Measurements from ENCODE around the gene CRBN.

The CRBN gene

DNA sequence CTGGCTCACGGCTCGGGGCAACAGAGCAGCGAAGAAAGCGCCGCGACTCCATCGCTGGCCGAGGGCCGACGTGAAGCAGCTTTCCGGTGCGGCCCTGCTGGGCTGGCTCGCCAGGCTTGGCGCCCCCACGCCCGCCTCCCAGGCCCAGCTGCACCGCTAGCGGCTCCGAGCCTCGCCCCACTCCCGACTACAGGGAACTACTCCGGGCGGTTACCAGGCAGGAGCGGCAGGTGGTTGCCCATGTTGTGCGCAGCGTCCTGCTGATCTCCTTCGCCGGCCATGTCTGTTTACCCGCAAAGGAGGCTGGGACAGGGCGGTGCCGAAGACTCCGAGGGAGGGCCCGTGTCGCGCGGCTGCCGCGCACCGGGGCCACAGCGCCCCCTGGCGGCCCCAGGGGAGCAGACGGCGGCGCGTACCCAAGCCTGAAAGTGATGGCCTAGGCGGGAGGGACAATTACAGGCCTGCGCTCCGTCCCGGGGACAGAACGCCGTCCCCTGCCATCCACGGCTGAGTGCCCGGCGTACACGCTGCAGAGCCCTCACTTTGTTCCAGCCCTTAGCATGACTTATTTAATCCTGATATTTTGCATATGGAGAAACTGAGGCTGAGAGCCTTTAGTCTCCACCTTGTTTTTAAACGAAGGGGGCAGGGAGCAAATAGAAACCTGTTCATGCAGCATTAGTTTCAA is at the start of gene CRBN:
CRBN (minus strand) TSS at position 285 of the 688 bp plus-strand sequence; CDS start at position 281, 4 bp downstream.
- no peak for DNase-seq (ENCODE audit: low read depth)

DNA sequence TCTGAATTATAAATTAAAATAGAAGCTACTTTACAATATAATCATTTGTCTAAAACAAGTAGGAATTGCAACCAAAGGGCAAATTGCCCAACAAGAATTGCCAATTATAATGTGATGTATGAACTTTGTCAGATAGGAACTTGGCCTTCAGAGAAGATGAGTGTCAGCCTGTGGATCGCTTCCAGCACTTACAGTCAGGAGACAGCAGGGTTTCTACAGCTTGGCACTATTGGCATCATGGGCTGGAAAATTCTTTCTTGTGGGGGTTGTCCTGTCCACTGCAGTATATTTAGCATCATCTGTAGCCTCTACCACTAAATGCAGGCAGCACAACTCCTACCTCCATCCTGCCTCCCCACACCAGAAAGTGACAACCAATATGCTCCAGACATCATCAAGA is 48.1 kb upstream of the CRBN start:
- DNase-seq (ENCODE audit: low read depth), result no peak

DNA sequence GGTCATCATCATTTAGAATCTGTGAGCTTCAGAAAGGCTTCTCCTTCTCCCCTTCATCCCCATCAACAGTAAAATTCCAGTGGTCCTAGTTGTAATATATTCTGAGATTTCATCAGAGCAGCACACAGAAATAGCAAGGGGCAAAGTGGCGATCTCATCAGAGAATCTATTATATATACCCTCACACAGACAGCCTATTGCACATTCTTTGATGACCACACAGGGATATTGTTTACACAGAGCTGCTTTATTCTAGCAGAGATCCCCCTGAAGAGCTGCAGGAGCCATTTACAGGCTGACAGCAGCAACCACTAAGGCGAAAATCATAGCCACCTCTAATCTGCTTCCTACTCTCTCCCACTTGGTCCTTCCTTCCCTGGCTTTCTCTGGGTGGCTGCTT is 42.0 kb upstream of the CRBN start:
- no peak for DNase-seq (ENCODE audit: low read depth)

DNA sequence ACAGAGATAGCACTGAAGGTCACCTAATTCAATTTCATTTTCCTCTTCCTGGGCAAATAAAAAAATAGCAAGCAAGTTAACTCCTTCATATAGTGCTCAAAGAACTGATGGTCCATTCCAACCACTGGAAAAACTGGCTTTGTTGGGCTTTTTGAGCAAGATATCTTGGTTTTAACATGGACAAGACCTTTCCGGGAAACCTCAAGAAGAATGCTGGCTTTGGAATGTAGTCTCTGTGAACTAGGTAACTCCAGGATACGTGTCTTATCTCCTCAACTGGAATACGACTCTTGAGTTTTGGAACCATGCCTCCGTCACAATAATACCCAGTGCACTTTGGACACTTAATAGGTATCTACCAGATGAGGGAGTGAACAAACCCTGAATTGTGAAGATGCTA is 36.9 kb upstream of the CRBN start:
- DNase-seq (ENCODE audit: low read depth), result no peak

DNA sequence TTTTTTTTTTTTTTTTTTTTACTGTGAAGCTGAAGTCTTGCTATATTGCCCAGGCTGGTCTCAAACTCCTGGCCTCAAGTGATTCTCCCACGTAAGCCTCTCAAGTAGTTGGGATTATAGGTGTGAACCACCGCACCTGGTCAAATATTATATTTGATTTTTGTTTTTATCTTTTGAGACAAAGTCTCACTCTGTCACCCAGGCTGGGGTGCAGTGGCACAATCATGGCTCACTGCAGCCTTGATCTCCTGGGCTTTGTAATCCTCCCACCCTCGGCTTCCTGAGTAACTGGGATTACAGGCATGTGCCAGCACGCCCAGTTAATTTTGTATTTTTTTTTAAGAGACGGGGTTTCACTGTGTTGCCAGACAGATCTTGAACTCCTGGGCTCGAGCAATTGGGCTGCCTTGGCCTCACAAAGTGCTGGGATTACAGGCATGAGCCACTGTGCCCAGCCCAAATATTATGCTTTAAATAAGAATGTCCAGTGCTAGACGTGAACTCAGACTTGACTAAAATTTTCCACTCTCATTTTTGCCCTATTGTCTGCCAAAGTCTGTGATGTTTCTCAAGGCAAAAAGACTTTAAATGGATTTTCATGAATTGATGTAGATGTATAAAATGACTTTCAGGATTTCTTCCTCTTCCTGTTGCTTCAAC is 33.4 kb upstream of the CRBN start:
- DNase-seq (ENCODE audit: low read depth), result no peak

DNA sequence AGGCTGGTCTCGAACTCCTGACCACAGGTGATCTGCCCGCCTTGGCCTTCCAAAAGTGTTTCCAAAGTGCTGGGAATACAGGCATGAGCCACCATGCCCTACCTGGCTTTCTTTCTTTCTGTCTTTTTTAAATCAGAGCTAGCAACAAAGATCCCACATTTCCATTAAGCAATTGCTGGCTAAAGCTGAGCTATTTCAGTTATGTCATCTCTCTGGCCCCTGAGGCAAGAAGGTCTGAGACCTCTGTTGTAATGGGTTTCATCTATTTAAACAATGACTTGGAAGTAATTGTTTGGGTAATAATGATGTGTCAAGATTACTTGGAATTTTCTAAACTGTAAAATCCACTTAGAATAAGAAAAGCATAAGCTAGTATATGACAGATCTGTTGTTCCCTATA is 30.2 kb upstream of the CRBN start:
- DNase-seq (ENCODE audit: low read depth), result no peak

DNA sequence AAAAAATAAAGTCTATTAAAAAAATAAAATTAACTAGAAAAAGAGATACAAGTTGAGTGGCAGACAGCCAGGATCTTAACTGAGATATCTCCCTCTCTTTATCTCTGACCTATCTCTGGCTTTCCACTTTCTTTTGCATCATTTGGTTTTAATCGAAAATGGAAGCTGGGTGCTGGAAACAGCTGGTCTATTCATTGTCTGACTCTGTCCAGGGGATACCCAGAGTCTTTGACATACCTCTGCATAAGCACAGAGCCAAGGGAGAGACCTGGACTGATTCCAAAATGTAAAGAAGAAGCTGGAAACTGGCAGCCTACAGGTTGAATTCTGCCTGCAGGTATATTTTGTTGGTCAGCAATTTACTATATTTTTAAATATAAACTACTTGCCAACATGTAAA is 29.6 kb upstream of the CRBN start:
- no peak for DNase-seq (ENCODE audit: low read depth)

DNA sequence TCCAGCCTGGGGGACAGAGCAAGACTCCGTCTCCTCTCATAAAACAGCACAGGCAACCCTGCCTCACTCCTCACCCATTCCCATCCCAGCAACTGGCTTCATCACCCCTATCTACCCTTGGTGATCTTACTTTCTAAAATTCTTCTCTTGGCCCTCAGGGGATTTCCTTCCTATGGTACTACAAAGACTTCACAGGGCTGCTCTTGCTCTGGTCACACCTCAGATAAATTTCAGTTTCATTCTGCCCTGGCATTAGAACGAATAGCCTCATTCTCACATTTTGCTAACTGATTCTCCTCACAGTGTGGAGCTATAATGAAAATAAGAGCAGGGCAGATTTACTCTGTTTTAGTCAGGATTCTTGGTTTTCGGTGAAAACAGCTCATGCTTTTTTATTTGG is 22.1 kb upstream of the CRBN start:
- DNase-seq (ENCODE audit: low read depth), result no peak

DNA sequence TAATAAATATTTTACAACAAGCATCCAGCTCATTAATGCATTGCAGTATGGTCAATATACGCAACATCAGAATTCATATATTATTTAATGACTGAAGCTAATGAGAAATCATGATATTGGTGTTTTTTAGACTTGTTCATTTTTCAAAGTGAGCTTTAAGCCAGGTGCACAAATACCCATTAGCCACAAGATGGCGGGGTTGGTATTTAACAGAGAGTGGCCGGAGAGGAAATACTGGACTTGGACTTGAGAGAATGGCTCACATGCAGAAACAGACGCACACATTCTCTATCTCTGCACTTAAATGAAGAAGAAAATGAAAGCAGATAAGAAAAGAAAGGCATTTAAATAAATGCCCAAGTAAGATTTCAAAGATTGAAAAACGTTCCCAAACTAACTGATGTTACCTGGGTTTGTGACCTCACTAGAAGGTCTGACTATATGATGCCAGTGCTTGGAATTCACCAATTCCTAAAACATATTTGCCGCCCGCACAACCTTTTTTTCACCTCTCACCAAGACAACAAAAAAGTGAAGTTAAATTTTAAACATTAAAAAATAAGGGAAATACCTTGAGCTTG is 21.2 kb upstream of the CRBN start:
- DNase-seq (ENCODE audit: low read depth), result no peak

DNA sequence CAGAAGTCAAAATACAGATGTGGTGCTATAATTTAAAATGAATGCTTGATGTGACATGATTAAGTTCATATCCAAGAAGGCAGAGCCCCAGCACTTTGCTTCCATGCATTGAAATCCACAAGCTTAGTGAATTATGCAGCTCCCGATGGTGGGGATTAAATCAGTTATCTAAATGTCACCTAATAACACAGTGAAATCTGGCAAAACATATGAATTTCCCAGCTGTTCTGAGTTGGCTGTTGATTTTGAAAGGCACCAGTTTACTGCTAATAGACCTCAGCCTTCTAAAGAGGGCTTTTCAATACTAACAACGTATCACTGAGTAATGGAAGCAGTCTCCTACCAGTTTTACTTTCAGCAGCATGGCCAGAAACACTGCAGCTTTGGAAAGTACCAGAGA is 19.8 kb upstream of the CRBN start:
- DNase-seq (ENCODE audit: low read depth), result no peak

DNA sequence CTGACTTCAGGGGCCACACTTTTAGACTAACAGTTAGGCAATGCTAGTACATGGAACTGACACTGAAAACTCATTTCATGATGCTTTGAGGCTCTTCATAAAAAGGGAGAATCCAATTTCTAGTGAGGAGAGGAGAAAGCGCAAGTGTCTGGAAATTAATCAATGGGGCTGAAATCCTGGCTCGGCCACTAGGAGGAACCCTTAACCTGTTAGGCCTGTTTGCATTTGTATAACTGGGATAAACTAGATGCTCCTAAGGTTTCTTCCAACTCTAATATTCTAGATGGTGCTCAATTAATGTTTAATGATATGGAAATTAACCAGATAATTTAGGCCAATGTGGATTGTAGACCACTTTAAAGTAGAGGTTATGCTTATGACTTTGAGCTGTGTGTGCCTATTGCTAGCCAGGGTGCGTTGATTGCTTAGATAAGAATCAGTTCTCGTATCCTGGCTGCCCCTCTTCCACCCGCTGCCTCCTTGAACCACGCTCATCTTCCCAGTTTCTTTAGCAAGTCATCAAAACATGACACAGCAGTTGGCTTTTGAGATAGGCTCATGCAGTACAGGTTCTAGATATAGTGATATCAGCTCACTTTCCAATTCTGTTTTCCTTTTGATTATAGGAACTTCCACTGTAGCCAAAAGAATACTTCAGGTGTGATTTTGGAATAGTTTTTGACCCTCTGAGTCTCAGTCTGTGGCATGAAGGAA is 16.8 kb upstream of the CRBN start:
- no peak for DNase-seq (ENCODE audit: low read depth)

DNA sequence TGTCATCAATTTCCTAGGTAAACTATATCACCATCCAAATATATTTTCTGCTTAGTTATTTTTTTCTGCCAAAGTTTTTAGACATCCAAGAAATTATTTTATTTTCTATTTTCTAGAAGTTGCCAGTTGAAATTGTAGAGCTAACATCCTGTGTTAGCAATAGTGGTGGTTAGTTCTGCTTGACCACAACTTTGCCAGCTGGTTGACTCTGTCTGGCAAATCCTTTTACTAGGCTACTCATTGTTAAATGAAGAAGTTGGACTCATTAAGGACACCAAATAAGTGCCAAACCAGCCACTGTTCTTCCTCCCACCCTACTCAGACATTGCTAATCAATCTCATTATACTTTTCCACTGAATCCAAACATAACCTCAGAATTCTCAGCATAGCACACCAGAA is 15.4 kb upstream of the CRBN start:
- no peak for DNase-seq (ENCODE audit: low read depth)

DNA sequence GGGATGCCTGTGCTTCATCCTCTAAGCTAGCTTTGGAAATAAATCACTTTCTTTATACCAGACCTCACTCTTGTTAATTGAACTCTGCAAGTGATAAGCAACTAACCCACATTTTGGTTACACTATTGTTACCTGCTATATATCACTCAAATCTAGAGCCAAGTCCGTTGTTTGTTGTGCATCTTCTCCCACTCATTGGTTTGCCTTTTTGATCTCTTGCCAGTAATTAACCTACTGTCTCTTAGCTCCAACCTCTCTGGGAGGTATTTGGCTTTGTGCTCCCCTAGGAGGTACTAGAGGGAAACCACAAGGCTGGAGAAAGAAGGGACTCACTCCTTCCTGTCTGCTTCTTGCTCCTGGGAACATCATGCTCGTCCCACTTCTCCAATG is 12.8 kb upstream of the CRBN start:
- DNase-seq (ENCODE audit: low read depth), result no peak

DNA sequence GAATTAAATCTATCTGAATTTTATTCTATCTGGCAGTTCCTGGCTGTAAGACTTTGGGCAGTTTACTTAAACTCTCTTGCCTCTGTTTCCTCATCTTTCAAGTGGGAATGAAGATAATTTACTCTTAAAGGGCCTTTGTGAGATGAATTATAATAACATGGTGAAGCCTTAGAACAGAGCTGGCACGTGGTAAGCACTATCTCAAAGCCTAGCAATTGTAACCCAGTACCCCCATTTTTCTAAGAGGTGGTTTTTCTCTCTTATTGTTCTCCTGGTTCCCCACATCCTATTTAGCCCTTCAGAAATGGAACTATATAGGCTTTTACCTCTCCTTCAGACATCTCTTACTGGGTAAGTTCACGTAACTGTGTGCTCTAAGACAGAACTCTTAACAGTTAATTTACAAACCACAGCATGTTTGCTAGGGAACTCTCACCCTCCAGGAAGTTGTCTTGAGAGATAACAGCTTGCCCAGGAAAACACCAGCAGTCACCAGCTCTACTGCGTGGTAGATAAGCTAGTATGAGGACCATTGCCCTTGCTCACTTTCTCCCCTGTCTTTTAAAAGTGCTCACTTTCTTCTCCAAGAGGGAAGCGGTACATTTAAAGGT is 12.3 kb upstream of the CRBN start:
- DNase-seq (ENCODE audit: low read depth), result no peak

DNA sequence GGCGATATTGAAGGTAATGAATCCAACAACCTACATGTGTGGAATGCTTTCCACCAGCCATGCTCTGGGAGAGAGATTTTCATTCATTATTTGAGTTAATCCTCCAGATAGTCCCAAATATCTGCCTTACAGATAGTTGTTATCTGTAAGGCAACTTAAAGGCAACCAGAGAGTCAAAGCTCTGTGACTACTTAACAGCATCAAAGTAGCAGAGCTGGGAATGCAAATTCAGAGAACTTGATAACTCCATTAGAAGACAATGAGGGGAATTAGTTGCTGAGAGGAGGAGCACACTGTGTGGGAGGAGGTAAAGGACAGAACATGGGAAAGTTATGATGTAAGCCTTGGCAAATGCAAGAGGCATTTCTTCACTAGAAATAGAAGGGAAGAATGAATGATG is 10.5 kb upstream of the CRBN start:
- DNase-seq (ENCODE audit: low read depth), result no peak

DNA sequence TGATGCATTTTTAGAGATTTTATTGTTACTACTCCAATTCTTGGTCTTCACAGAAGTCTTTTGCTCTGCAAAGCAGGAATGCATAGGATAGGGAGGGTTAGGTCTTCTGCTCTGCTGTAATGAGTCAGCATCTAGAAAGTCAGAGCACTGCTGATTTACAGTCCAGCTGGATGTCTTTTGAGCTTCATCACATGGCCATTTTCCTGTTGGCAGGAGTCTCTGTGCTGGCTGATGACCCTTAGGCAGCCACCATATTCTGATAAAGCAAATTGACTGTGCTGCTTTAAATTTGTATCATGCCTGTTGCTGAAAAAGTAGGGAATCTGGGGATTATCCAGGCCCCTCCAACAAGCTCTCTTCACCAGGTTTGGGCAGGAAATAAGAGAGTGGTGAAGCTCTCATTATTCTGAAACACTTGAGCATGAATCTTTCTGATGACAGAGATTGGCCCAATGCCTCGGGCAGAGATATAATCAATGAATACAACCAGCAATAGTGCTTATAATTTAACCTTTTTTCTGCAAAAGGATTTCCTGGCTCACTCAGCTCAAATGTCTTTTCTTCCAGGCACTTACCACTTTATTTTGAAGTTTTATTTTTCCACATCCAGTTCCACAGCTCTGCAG is 9.7 kb upstream of the CRBN start:
- DNase-seq (ENCODE audit: low read depth), result no peak

DNA sequence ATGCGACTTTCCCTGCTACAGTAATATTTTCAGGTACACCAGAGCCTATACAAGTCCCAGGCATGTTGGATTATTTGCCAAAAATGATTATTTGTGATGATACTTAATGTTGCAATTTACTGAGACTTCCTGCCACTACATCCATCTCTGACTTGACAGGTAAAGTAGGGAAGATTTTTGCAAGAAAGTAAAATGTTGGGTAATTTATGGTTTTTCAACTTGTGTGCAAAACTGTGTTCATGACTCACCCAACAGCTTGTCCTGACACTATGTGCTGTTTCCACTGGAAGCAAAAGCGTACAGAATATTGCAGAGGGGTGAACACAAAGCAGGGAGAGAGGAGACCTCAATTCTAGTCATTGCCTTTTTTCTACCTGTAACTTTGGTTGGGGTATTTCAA is 5.4 kb upstream of the CRBN start:
- DNase-seq (ENCODE audit: low read depth), result no peak

DNA sequence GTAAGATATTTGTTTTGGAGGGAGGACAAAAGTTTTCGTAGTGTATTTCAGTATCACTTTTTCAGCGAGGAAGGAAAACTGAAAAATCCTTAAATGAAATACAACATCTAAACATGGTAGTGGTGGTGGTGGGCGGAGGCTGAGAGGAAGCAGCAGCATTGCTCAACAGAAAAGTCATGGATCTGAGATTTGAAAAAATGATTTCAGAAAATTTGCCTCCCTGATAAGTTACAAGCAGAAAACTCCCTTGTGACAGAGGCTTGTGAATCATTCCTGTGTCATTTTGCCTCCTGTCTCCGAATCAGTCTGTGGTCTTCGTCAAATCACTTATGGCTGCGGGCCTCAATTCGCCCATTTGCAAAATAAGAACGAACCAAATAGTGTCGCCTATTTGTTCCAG is 965 bp upstream of the CRBN start:
- no peak for DNase-seq (ENCODE audit: low read depth)

DNA sequence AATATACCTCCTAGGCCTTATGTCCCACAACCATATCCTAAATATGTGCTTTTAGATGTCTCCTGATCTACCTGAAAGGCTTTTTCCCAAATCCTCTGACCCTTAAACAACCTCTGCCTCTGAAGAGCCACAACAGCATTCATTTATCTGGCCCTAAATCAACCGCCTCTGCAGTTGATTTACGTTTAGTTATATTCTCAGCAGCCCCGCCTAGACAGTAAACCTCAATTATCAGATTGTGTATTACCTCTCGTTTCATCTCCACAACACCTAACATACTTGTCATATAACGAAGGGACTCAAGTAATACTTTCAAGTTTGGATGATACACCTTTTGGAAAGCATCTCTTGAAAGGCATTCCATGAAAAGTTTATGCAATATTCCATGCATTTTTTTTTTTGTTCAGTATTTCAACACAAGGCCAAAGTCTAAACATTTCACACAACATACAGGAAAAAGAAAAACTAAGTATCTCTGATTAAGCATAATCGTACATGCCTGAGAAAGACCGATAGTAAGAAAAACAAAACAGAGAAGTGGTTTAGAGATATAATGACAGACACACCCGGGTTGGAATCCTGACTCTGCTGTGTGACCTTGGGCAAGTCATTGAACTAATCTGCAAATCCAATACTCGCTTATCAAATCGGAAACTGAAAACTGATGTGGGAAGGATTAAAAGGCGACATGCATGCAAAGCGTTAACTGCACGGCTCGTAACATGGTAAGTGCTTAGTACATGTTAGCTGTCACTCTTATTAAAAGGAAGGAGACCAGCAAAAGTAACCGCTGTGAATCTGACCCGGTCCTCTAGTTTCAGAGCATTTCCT is 778 bp downstream of the CRBN start:
- no peak for DNase-seq (ENCODE audit: low read depth)

DNA sequence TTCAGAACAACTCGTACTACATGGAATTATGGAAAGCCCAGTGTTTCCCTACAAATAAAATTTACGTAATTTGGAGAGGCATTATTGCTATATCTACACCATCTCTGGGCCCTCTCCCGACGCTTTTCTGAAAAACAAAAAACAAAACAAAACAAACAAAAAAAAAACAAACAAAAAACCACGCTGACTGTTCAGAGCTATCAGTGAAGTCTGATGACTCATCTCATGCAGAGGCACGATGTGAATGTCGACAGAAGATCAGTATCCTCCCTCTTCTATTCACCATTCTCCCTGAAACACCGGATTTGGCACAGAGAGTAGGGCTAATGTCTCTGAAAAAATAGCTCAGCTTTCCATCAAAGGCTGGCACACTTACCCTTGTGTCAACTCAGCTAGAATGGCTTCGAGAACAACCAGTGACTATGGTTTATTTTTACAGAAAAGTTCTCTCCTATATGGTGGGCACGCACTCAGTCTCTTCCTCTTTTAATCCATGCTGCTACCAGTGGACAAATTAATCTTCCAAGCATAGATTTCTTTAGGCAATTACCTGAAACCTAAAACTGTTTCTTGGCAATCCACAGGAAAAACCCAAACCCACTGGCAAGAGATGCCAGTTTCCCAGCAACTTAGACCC is 1.5 kb downstream of the CRBN start:
- no peak for DNase-seq (ENCODE audit: low read depth)

DNA sequence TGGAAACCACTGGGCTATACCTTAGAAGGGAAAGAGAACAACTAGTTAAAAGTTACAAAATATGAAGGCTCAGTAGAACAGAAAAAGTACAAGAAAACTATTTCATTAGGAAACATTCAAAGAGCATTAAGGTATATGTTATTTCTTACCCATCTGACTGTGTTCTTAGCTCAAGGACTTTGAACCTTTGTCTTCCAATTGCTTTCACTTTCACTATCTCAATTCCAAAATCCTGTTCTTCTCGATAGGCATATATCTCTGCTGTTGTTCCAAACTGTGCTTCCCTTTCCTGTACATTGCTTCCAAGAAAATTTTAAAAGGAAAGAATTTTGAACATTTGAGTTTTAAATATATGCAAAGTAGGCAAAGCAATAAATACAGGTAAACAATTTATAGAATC is 6.9 kb downstream of the CRBN start:
- no peak for DNase-seq (ENCODE audit: low read depth)
